PC-3 (cell line): Measurements from ENCODE around the gene TMEM37. TPM values are rescaled to one million over a fixed set of nuclear protein-coding genes. Genes with fewer than 3 reads are reported as not detected.
"Not testable (repeated sequence)": the region's sequence is repeated elsewhere in the genome, so short reads cannot be mapped to it uniquely, and the experiment has no call there.

ENCODE experiments used
- ATAC-seq: fragments of 200-7000 bp; cut with Tn5 transposase; 2 replicates; pipeline ENCODE4 v1.9.1; 2020; ENCODE audit warnings: mild to moderate bottlenecking, moderate library complexity
- BruUV-seq: library from RNA; stranded (reverse); fragments of 400-500 nt; replicated peaks from 2 replicates; lab custom pipeline; 2021; lab: Mats Ljungman, UMichigan
- CTCF ChIA-PET: fragments of 300-600 bp; sonication (Branson Sonifier 250); formaldehyde crosslinking; loops from one replicate; lab custom pipeline; 2022; ENCODE audit warnings: antibody characterized with exemption; lab: Charles Lee
- POLR2A ChIA-PET: fragments of 300-600 bp; sonication (Branson Sonifier 250); formaldehyde crosslinking; loops from one replicate; lab custom pipeline; 2022; ENCODE audit warnings: antibody characterized with exemption; ENCODE audit not compliant: unreplicated experiment; lab: Charles Lee
- DNase-seq: peaks from one replicate; pipeline ENCODE4 v3.0.0-alpha.2; 2015
- H2AFZ ChIP-seq: fragments of 300-600 bp; sonication (generic); 2 replicates; pipeline ENCODE4 v1.6.0; 2016; ENCODE audit warnings: antibody characterized with exemption, low read length
- H3F3A ChIP-seq: fragments of 300-600 bp; sonication (generic); one replicate; pipeline ENCODE4 v1.6.0; 2017; ENCODE audit warnings: antibody characterized with exemption, low read length, control low read depth, mild to moderate bottlenecking; ENCODE audit not compliant: unreplicated experiment
- H3K27ac ChIP-seq: fragments of 300-600 bp; sonication (generic); 2 replicates; pipeline ENCODE4 v1.5.1; 2016; ENCODE audit warnings: mild to moderate bottlenecking, low read length
- H3K27me3 ChIP-seq: fragments of 300-600 bp; sonication (generic); 2 replicates; pipeline ENCODE4 v1.6.1; 2016; ENCODE audit warnings: low read length, mixed read lengths
- H3K36me3 ChIP-seq: fragments of 300-600 bp; sonication (generic); 2 replicates; pipeline ENCODE4 v1.6.1; 2016; ENCODE audit warnings: low read depth, mixed run types, low read length, mixed read lengths
- H3K4me1 ChIP-seq: fragments of 300-600 bp; sonication (generic); 2 replicates; pipeline ENCODE4 v1.5.1; 2016; ENCODE audit warnings: low read length; ENCODE audit not compliant: insufficient read depth
- H3K4me2 ChIP-seq: fragments of 300-600 bp; sonication (generic); 2 replicates; pipeline ENCODE4 v1.6.0; 2016; ENCODE audit warnings: low read length
- H3K4me3 ChIP-seq: fragments of 300-600 bp; sonication (generic); 2 replicates; pipeline ENCODE4 v1.5.1; 2016; ENCODE audit warnings: mild to moderate bottlenecking, low read length, mixed read lengths
- H3K79me2 ChIP-seq: fragments of 300-600 bp; sonication (generic); 2 replicates; pipeline ENCODE4 v1.6.1; 2017; ENCODE audit warnings: low read length, mixed read lengths
- H3K9ac ChIP-seq: fragments of 300-600 bp; sonication (generic); 2 replicates; pipeline ENCODE4 v1.6.0; 2016; ENCODE audit warnings: mild to moderate bottlenecking, low read length
- H3K9me2 ChIP-seq: fragments of 300-600 bp; sonication (generic); replicated peaks from 2 replicates; pipeline ENCODE4 v1.6.1; 2016; ENCODE audit warnings: mixed run types, low read length, mixed read lengths
- H3K9me3 ChIP-seq: fragments of 300-600 bp; sonication (generic); 2 replicates; pipeline ENCODE4 v1.6.1; 2016; ENCODE audit warnings: low read length, mixed read lengths
- H4K20me1 ChIP-seq: fragments of 300-600 bp; sonication (generic); 2 replicates; pipeline ENCODE4 v1.6.1; 2016; ENCODE audit warnings: low read length, mixed read lengths
- EZH2 ChIP-seq: fragments of 300-600 bp; sonication (generic); IDR thresholded peaks from one replicate; pipeline ENCODE4 v1.6.1; 2017; ENCODE audit warnings: antibody characterized with exemption, mild to moderate bottlenecking, low read length; ENCODE audit not compliant: unreplicated experiment
- EZH2phosphoT487 ChIP-seq: fragments of 300-600 bp; sonication (generic); IDR thresholded peaks from 2 replicates; pipeline ENCODE4 v1.6.1; 2018; ENCODE audit warnings: mild to moderate bottlenecking, antibody characterized with exemption, low read length, borderline replicate concordance
- intact Hi-C: fragments of 100-400 bp; cut with micrococcal nuclease; formaldehyde crosslinking; loops from 2 replicates; pipeline ENCODE4 v1.9.0; 2023
- total RNA-seq: library from RNA; depleted of rRNA; stranded (reverse); fragments of >200 nt; gene quantifications from 2 replicates; pipeline ENCODE4 v1.2.3, GENCODE V29; 2014
- TF ChIP-seq, protein P1 (sequence below): fragments of 300-600 bp; sonication (generic); conservative IDR thresholded peaks from 2 replicates; pipeline ENCODE4 v1.5.1; 2017; ENCODE audit warnings: antibody characterized with exemption, low read depth, mild to moderate bottlenecking, low read length

The TMEM37 gene
- total RNA-seq, 1 experiment from 2014 or later, result 0.26 TPM

DNA sequence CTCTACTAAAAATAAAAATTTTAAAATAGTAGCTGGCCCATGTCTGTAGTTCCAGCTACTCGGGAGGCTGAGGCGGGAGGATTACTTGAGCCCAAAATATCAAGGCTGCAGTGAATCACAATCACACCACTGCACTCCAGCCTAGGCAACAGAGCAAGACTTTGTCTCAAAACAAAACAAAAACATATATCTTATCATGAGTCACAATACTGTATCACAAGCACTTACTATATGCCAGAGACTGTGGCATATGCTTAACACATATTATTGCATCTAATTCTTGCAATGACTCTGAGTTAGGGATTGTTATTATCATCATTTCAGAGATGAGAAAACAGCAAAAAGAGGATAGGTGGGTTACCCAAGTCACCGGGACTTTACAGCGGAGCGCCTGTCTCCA lies 29.5 kb upstream of the TMEM37 start:
- H3K27ac ChIP-seq, result no peak overlapping the region
- POLR2A ChIA-PET, result no interaction called here
- BruUV-seq, result no TSS peak
- H3K27me3 ChIP-seq, result no peaks in the 10 kb centered on the region
- intact Hi-C loops, result no loop called here
- no peaks in the 10 kb centered on the region for H3K36me3 ChIP-seq
- no peaks in the 10 kb centered on the region for H4K20me1 ChIP-seq
- peaks cover 11% of the 10 kb centered on the region for H3K4me1 ChIP-seq
- H3K9ac ChIP-seq, result no peak overlapping the region
- CTCF ChIA-PET, result no interaction called here
- H3F3A ChIP-seq, result no peaks in the 10 kb centered on the region
- ATAC-seq, result no peak
- no peak overlapping the region for H3K4me3 ChIP-seq
- no peak overlapping the region for H2AFZ ChIP-seq
- no peak for DNase-seq
- H3K9me2 ChIP-seq, result no peaks in the 10 kb centered on the region
- no peaks in the 10 kb centered on the region for H3K79me2 ChIP-seq
- H3K9me3 ChIP-seq, result no peaks in the 10 kb centered on the region
- TF ChIP-seq EZH2phosphoT487 (no peak), EZH2 (no peak)
- TF ChIP-seq, protein P1, sequence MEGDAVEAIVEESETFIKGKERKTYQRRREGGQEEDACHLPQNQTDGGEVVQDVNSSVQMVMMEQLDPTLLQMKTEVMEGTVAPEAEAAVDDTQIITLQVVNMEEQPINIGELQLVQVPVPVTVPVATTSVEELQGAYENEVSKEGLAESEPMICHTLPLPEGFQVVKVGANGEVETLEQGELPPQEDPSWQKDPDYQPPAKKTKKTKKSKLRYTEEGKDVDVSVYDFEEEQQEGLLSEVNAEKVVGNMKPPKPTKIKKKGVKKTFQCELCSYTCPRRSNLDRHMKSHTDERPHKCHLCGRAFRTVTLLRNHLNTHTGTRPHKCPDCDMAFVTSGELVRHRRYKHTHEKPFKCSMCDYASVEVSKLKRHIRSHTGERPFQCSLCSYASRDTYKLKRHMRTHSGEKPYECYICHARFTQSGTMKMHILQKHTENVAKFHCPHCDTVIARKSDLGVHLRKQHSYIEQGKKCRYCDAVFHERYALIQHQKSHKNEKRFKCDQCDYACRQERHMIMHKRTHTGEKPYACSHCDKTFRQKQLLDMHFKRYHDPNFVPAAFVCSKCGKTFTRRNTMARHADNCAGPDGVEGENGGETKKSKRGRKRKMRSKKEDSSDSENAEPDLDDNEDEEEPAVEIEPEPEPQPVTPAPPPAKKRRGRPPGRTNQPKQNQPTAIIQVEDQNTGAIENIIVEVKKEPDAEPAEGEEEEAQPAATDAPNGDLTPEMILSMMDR, result no peak
- H3K4me2 ChIP-seq, result no peak overlapping the region

DNA sequence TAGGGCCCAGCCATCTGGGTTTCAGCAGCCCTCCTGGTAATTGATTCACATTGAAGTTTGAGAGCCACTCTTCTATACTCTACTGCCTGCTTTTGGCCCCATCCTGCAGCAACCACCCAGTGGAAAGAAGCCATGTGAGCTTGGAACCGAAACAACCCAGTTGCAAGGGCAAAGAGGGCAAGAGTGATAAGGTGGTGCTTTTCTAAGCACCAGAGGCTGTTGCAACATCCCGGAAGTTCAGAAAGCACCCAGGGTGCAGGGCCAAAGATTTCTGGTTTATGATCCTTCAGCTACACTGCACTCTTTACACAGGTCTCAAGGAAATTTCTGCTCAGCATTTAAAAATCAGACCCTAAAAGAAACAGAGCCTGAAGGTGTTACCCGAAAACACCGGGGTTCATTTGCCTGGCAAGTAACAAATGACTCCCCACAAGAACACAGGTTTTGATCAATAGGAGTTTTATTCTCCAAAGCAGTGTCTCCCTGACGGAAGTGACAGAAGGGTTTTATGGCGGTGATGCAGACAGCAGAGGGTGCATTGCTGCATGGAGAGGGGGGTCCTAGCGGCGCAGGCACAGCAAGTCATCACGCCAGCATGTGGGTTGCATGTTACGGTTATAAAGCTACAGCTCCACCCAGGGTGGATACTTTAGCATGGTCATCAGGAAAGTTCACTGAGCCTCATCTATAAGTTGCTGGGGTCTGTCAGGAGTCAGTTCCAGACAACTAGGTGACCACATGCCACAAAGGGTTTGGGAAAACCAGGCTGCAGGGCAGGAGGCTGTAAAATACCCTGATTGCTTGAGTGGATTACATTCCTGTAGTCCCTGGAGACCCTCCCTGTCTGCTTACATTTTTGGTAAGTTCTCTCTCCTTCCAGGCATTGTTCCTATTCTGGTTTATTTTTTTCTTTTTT lies 28.8 kb upstream of the TMEM37 start:
- TF ChIP-seq EZH2phosphoT487, result no peak
- TF ChIP-seq, protein P1, result no peak
- no peak overlapping the region for H3K27ac ChIP-seq
- no TSS peak for BruUV-seq
- H3K79me2 ChIP-seq, result no peaks in the 10 kb centered on the region
- DNase-seq, result no peak
- ChIA-PET CTCF (interaction anchor here (0.7 kb wide), 1 partner anchor 247 kb away, joined by 5 read pairs; no protein-coding TSS in a partner anchor), POLR2A (no interaction called here)
- no peaks in the 10 kb centered on the region for H3K27me3 ChIP-seq
- H3K4me3 ChIP-seq, result no peak overlapping the region
- H3K9me2 ChIP-seq, result no peaks in the 10 kb centered on the region
- no peak overlapping the region for H3K4me2 ChIP-seq
- no peak overlapping the region for H3K9ac ChIP-seq
- H3K4me1 ChIP-seq, result peaks cover 11% of the 10 kb centered on the region
- no peaks in the 10 kb centered on the region for H4K20me1 ChIP-seq
- no peak overlapping the region for H2AFZ ChIP-seq
- intact Hi-C loops, result no loop called here
- H3K36me3 ChIP-seq, result no peaks in the 10 kb centered on the region
- no peaks in the 10 kb centered on the region for H3F3A ChIP-seq
- no peak for ATAC-seq
- no peaks in the 10 kb centered on the region for H3K9me3 ChIP-seq

DNA sequence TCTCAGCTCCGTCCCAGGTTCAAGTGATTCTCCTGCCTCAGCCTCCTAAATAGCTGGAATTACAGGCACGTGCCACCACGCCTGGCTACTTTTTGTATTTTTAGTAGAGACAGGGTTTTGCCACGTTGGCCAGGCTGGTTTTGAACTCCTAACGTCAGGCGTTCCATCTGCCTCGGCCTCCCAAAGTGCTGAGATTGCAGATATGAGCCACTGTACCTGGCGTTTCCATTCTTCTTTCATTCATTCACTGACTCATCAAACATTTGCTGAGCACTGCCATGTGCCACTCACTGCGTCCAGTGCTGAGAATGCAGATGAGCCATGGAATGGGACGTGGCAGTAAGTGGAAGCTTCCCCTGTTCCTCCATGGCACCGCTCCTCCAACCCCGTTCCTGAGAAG lies 28.0 kb upstream of the TMEM37 start:
- H3K4me1 ChIP-seq, H2AFZ ChIP-seq, H3K9me3 ChIP-seq, DNase-seq, intact Hi-C loops, H3K4me3 ChIP-seq, H3K4me2 ChIP-seq, BruUV-seq, ATAC-seq, H4K20me1 ChIP-seq, H3K27ac ChIP-seq, H3K36me3 ChIP-seq, H3K79me2 ChIP-seq, H3F3A ChIP-seq, H3K9me2 ChIP-seq, CTCF ChIA-PET, H3K9ac ChIP-seq, POLR2A ChIA-PET, H3K27me3 ChIP-seq: not testable (repeated sequence)
